SHP77 (cell line): ENCODE data around the gene SCART1.
A peak's percentile ranks its signal among the peaks of the same experiment; 100 is the strongest.
"Not testable (repeated sequence)": the region's sequence is repeated elsewhere in the genome, so short reads cannot be mapped to it uniquely, and the experiment has no call there.

Experiments
- DNase-seq, 2 experiments: peaks; one replicate each; lab custom pipeline; 2025; lab: John Stamatoyannopoulos, UW

The SCART1 gene

DNA sequence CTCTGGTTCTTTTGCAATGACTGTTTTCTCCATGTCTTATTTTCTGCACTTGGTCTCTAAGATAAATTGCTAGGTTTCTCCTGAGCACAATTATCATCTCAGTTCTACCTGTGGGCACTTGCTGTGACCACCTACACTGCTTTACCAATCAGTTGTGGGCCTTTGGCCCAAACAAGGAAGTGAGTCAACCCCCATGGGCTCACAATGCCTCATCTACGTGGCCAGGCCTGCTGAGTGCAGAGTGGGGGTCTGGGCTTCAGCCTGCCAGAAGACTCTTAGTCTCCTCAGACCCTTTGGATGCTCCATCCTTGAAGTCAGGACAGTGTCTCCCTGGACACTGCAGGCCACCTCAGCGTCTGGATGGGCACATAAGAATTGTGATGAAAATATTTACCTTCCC lies 20.3 kb downstream of the SCART1 start:
- DNase-seq = no peak

GRCh38 chr10:133474665-133475424 lies 21.1 kb downstream of the SCART1 start:
- no peak for DNase-seq

DNA sequence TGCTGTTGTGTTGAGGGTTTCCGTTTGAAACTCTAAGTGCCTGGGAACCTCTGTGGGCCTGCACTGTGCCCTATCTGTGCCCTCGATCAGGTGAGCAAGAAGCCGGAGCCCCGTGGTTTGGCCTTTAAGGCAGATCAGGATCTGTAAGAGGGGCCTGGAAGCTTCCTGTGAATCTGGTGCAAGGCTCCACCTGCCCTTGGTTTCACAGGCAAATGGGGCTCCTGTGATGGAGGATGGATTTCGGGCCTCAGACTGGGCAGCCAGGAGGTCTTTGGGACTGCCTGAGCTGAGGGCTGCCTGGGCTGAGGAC lies 21.6 kb downstream of the SCART1 start:
- no peak for DNase-seq

DNA sequence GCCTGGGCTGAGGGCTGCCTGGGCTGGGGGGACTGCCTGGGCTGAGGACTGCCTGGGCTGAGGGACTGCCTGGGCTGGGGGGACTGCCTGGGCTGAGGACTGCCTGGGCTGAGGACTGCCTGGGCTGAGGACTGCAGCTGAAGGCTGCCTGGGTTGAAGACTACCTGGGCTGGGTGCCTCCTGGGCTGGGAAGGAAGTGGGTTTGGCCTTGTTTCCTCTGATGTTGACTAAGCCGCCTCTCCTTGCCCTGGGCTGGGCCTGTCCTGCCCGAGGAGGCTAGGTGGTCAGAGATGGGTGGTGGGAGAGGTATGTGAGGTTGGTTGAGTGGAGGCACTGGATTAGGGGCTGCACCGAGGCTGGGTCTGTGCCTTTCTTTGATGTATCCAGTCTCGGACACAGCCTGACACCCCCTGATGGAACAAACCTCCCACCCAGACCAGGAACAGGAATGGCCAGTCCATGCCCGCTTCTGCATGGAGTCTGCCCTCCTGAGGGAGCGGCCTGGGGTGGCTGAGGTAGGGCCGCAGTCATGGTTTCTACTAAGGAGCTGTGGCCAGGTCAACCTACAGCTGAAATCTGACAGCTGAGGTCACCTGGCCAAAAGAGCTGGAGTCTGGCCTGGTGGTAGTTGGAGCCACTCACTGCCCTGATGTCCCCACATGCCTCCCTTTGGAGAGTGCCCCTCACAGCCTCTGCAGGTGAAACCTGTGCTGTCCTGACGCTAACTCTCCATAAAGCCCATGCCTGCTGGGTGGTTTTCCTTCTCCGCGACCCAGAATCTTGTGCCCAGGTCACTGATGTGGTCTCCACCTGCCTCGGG lies 22.3 kb downstream of the SCART1 start:
- no peak for DNase-seq

DNA sequence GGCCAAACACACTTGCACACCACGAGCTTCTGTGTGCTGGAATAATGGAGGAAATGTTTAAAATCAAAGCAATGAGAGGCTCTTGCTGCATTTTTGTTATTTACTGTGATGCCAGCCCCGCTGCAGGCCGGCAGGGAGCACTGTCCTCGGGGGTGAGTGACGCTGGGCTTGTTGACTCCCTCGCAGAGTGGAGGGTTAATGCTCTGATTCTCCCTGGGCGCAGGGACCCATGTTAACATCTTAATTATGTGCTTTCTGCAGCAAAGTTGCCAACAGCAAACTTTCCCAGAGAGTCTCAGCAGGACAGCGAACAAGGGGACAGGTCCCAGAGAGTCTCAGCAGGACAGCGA lies 22.9 kb downstream of the SCART1 start:
- DNase-seq = no peak

GRCh38 chr10:133481086-133481643 lies 27.4 kb downstream of the SCART1 start:
- DNase-seq = no peak

- no peak for DNase-seq
These were observed 27.9 kb downstream of the SCART1 start for GRCh38 chr10:133481657-133482056.

GRCh38 chr10:133484818-133485217 lies 31.1 kb downstream of the SCART1 start:
- no peak for DNase-seq

- no peak for DNase-seq
These were observed 33.3 kb downstream of the SCART1 start for GRCh38 chr10:133487085-133487484.

- DNase-seq = no peak
These were observed 34.6 kb downstream of the SCART1 start for GRCh38 chr10:133488354-133488753.

GRCh38 chr10:133489816-133490588 lies 36.3 kb downstream of the SCART1 start:
- DNase-seq = no peak

DNA sequence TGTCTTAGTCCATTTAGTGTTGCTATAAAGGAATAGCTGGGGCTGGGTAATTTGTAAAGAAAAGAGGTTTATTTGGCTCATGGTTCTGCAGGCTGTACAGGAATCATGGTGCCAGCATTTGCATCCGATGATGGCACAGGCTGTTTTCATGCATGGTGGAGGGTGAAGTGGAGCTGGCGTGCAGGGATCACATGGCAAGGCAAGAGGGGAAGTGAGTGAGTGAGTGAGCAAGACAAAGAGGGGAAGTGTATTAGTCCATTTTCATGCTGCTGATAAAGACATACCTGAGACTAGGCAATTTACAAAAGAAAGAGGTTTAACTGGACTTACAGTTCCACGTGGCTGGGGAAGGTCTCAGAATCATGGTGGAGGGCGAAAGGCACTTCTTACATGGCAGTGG lies 39.8 kb downstream of the SCART1 start:
- DNase-seq = not testable (repeated sequence)

DNA sequence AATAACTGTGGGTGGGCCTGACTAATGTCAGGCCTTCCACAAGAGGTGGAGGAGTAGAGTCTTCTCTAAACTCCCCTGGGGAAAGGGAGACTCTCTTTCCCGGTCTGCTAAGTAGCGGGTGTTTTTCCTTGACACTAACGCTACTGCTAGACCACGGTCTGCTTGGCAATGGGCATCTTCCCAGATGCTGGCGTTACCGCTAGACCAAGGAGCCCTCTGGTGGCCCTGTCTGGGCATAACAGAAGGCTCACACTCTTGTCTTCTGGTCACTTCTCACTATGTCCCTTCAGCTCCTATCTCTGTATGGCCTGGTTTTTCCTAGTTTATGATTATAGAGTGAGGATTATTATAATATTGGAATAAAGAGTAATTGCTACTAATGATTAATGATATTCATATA lies 43.6 kb downstream of the SCART1 start:
- DNase-seq = not testable (repeated sequence)

DNA sequence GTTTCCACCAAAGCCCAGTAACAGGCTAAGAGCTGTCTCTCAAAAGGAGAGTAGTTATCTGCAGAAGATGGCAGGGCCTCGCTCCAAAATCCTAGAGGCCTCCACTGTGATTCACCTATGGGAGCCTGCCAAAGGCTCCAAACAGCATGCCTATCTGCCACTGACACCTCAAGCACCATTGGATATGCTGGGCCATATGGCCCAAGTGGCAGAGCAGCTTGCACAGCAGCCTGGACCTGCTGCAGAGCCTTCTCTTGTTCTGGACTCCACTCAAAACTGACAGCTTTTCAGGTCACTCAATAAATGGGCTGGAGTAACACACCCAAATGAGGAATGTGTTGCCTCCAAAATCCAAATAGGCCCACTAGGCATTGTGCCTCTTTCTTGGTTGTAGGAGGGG lies 45.4 kb downstream of the SCART1 start:
- not testable (repeated sequence) for DNase-seq

GRCh38 chr10:133500897-133501296 lies 47.2 kb downstream of the SCART1 start:
- DNase-seq = not testable (repeated sequence)

GRCh38 chr10:133509700-133510099 lies 56.0 kb downstream of the SCART1 start:
- no peak for DNase-seq

- no peak for DNase-seq
These were observed 57.7 kb downstream of the SCART1 start for GRCh38 chr10:133511408-133511807.

DNA sequence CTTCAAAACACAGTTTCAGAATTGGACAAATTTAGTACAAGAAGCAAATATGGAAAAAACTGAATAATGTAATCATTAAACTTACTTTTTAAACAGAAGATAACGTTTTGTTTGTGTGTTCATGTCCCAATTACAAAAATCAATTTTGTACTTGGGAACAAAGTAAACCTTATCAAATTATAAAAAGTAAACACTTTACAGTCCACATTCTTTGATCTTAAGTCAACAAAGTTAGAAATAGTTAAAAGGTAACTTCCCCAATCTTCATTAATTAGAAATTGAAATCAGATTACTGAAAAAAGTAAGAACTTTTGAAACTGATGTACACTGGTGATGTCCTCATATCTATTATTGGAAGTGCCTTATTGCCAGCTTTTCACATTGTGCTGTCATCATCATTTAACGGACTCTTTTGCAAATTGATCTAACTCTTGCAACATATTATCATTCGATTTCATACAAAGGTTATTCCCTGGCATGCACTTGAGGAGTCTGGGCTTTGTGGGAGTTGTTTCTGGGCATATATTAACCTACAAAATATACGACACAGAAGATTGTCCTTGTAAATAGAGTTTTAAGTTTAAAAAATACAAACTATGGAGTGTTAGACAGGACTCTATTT lies 58.3 kb downstream of the SCART1 start:
- no peak for DNase-seq

DNA sequence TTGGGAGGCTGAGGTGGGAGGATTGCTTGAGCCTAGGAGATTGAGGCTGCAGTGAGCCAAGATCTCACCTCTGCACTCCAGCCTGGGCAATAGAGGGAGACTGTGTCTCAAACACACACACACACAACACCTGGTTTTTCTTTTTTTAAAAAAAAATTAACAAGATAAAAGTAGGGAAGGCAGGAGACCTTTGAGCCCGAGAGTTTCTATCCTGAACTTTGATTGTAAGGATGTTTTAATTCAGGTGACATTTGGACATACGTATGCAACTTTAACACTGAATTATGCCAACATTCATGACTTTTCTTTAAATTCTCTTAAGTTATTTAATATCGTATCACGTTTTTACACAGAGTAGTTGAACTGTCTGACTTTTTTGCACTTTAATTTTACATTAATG lies 61.7 kb downstream of the SCART1 start:
- DNase-seq = no peak

- no peak for DNase-seq
These were observed 62.3 kb downstream of the SCART1 start for GRCh38 chr10:133516057-133516456.

DNA sequence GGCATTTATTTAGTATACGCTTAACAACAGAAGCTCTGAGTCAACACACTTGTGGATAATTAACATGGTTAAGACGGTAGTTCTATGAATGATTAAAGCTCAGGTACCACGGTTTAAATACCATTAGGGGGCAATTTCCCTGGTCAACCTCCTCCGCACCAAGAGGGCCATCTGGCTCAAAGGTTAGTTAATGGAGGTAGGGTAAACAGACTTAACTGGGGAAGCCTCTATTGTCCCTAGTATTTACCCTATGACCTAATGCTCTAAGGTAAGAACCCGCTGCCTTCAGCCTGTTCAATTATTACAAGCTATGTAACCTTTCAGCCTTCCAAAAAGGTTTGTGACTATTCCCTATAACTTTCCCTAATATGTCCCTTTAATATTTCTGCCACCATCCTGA lies 64.8 kb downstream of the SCART1 start:
- peak; percentile 60 to 67 for DNase-seq
